Measurements from ENCODE around the gene SRD5A1. TPM values are rescaled to one million over a fixed set of nuclear protein-coding genes. Genes with fewer than 3 reads are reported as not detected.

Gene SRD5A1
- total RNA-seq, 1 experiment from 2014 or later, result 39.6 TPM

GRCh38 chr5:6719896-6720560, 86.8 kb downstream of the SRD5A1 start:
- Histone ChIP-seq H3K4me3 (ENCODE audit: low read length) (no peak overlapping the region), H3F3A (ENCODE audit: low read length, unreplicated experiment) (no peaks in the 10 kb centered on the region), H3K4me1 (ENCODE audit: insufficient read depth, low read length) (peaks cover 32% of the 10 kb centered on the region), H3K36me3 (ENCODE audit: low read depth, low read length) (peaks cover 22% of the 10 kb centered on the region), H3K4me2 (ENCODE audit: low read length) (no peak overlapping the region), H3K27me3 (ENCODE audit: low read length) (no peaks in the 10 kb centered on the region), H2AFZ (ENCODE audit: low read length) (no peak overlapping the region), H3K79me2 (ENCODE audit: low read length) (peaks cover 99% of the 10 kb centered on the region), H3K9me3 (ENCODE audit: low read length) (no peaks in the 10 kb centered on the region), H3K27ac (ENCODE audit: low read length) (no peak overlapping the region), H4K20me1 (ENCODE audit: low read length) (peaks cover 86% of the 10 kb centered on the region), H3K9ac (ENCODE audit: low read length) (no peak overlapping the region), H3K9me2 (replicated peaks; ENCODE audit: low read length) (no peaks in the 10 kb centered on the region)
- DNase-seq (no peak), ATAC-seq (no peak)
- POLR2A ChIA-PET (ENCODE audit: unreplicated experiment), result no interaction called here
- BruUV-seq (replicated peaks), result no TSS peak
- intact Hi-C loops (cut with micrococcal nuclease), result no loop called here
- TF ChIP-seq CTCF (conservative IDR thresholded peaks at IDR 0.05; ENCODE audit: low read depth, low read length) (no peak), EZH2 (IDR thresholded peaks at IDR 0.05; ENCODE audit: low read length, unreplicated experiment) (no peak), EZH2phosphoT487 (IDR thresholded peaks at IDR 0.05; ENCODE audit: borderline replicate concordance, low read length) (no peak)
- CTCF ChIA-PET, result no interaction called here

- CTCF ChIA-PET, result no interaction called here
- POLR2A ChIA-PET (ENCODE audit: unreplicated experiment), result no interaction called here
- no peaks in the 10 kb centered on the region for H3K9me2 ChIP-seq (replicated peaks; ENCODE audit: low read length)
- peaks cover 31% of the 10 kb centered on the region for H3K4me1 ChIP-seq (ENCODE audit: insufficient read depth, low read length)
- no peaks in the 10 kb centered on the region for H3F3A ChIP-seq (ENCODE audit: low read length, unreplicated experiment)
- H3K4me3 ChIP-seq (ENCODE audit: low read length), result no peak overlapping the region
- TF ChIP-seq EZH2phosphoT487 (IDR thresholded peaks at IDR 0.05; ENCODE audit: borderline replicate concordance, low read length), result no peak
- no peak for TF ChIP-seq CTCF (conservative IDR thresholded peaks at IDR 0.05; ENCODE audit: low read depth, low read length)
- no peak for TF ChIP-seq EZH2 (IDR thresholded peaks at IDR 0.05; ENCODE audit: low read length, unreplicated experiment)
- no TSS peak for BruUV-seq (replicated peaks)
- ATAC-seq (no peak), DNase-seq (no peak)
- no peak overlapping the region for H3K27ac ChIP-seq (ENCODE audit: low read length)
- H3K9ac ChIP-seq (ENCODE audit: low read length), result no peak overlapping the region
- H3K4me2 ChIP-seq (ENCODE audit: low read length), result no peak overlapping the region
- intact Hi-C loops (cut with micrococcal nuclease), result no loop called here
- H2AFZ ChIP-seq (ENCODE audit: low read length), result no peak overlapping the region
- H3K9me3 ChIP-seq (ENCODE audit: low read length), result no peaks in the 10 kb centered on the region
- H3K27me3 ChIP-seq (ENCODE audit: low read length), result no peaks in the 10 kb centered on the region
- H3K79me2 ChIP-seq (ENCODE audit: low read length), result peaks cover 99% of the 10 kb centered on the region
- peaks cover 24% of the 10 kb centered on the region for H3K36me3 ChIP-seq (ENCODE audit: low read depth, low read length)
- H4K20me1 ChIP-seq (ENCODE audit: low read length), result peaks cover 84% of the 10 kb centered on the region
These were observed 87.3 kb downstream of the SRD5A1 start for GRCh38 chr5:6720561-6720921.

GRCh38 chr5:6721442-6721841, 88.2 kb downstream of the SRD5A1 start:
- Histone ChIP-seq H3K4me3 (ENCODE audit: low read length) (no peak overlapping the region), H4K20me1 (ENCODE audit: low read length) (peaks cover 84% of the 10 kb centered on the region), H3K79me2 (ENCODE audit: low read length) (peaks cover 99% of the 10 kb centered on the region), H3K27me3 (ENCODE audit: low read length) (no peaks in the 10 kb centered on the region), H3K27ac (ENCODE audit: low read length) (no peak overlapping the region), H2AFZ (ENCODE audit: low read length) (no peak overlapping the region), H3K36me3 (ENCODE audit: low read depth, low read length) (peaks cover 33% of the 10 kb centered on the region), H3K4me2 (ENCODE audit: low read length) (no peak overlapping the region), H3F3A (ENCODE audit: low read length, unreplicated experiment) (no peaks in the 10 kb centered on the region), H3K9me3 (ENCODE audit: low read length) (no peaks in the 10 kb centered on the region), H3K9ac (ENCODE audit: low read length) (no peak overlapping the region), H3K9me2 (replicated peaks; ENCODE audit: low read length) (no peaks in the 10 kb centered on the region), H3K4me1 (ENCODE audit: insufficient read depth, low read length) (peaks cover 22% of the 10 kb centered on the region)
- TF ChIP-seq CTCF (conservative IDR thresholded peaks at IDR 0.05; ENCODE audit: low read depth, low read length) (no peak), EZH2 (IDR thresholded peaks at IDR 0.05; ENCODE audit: low read length, unreplicated experiment) (no peak), EZH2phosphoT487 (IDR thresholded peaks at IDR 0.05; ENCODE audit: borderline replicate concordance, low read length) (no peak)
- ATAC-seq, result no peak
- CTCF ChIA-PET, result no interaction called here
- POLR2A ChIA-PET (ENCODE audit: unreplicated experiment), result no interaction called here
- no TSS peak for BruUV-seq (replicated peaks)
- DNase-seq, result no peak
- intact Hi-C loops (cut with micrococcal nuclease), result no loop called here
